Panc1 (cell line): ENCODE results near the gene MAGEA11.

Source experiments
- TF ChIP-seq, protein P1 (sequence below): fragments of 450-650 bp; IDR thresholded peaks from 2 replicates; pipeline ENCODE4 v1.5.1; 2017; ENCODE audit warnings: mild to moderate bottlenecking
- TF ChIP-seq, protein P2 (sequence below), 2 experiments: IDR thresholded peaks; 2 replicates each; pipeline ENCODE4 v1.6.1; 2011 to 2012; ENCODE audit warnings: low read depth in 2 of 2, control low read depth in 1 of 2, low read length in 1 of 2, mild to moderate bottlenecking in 1 of 2, moderate library complexity in 1 of 2; ENCODE audit not compliant: insufficient read depth in 1 of 2

DNA sequence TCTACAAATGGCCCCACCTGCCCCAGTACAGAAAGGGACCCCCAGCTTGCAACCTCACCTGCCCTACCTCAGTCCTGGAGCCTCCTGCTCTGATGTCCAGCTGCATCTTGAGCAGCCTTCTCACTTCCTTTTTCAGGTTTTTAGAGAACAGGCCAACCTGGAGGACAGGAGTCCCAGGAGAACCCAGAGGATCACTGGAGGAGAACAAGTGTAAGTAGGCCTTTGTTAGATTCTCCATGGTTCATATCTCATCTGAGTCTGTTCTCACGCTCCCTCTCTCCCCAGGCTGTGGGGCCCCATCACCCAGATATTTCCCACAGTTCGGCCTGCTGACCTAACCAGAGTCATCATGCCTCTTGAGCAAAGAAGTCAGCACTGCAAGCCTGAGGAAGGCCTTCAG, 3.6 kb downstream of the MAGEA11 start:
- TF ChIP-seq, protein P1, sequence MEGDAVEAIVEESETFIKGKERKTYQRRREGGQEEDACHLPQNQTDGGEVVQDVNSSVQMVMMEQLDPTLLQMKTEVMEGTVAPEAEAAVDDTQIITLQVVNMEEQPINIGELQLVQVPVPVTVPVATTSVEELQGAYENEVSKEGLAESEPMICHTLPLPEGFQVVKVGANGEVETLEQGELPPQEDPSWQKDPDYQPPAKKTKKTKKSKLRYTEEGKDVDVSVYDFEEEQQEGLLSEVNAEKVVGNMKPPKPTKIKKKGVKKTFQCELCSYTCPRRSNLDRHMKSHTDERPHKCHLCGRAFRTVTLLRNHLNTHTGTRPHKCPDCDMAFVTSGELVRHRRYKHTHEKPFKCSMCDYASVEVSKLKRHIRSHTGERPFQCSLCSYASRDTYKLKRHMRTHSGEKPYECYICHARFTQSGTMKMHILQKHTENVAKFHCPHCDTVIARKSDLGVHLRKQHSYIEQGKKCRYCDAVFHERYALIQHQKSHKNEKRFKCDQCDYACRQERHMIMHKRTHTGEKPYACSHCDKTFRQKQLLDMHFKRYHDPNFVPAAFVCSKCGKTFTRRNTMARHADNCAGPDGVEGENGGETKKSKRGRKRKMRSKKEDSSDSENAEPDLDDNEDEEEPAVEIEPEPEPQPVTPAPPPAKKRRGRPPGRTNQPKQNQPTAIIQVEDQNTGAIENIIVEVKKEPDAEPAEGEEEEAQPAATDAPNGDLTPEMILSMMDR, result no peak
- TF ChIP-seq, protein P2, sequence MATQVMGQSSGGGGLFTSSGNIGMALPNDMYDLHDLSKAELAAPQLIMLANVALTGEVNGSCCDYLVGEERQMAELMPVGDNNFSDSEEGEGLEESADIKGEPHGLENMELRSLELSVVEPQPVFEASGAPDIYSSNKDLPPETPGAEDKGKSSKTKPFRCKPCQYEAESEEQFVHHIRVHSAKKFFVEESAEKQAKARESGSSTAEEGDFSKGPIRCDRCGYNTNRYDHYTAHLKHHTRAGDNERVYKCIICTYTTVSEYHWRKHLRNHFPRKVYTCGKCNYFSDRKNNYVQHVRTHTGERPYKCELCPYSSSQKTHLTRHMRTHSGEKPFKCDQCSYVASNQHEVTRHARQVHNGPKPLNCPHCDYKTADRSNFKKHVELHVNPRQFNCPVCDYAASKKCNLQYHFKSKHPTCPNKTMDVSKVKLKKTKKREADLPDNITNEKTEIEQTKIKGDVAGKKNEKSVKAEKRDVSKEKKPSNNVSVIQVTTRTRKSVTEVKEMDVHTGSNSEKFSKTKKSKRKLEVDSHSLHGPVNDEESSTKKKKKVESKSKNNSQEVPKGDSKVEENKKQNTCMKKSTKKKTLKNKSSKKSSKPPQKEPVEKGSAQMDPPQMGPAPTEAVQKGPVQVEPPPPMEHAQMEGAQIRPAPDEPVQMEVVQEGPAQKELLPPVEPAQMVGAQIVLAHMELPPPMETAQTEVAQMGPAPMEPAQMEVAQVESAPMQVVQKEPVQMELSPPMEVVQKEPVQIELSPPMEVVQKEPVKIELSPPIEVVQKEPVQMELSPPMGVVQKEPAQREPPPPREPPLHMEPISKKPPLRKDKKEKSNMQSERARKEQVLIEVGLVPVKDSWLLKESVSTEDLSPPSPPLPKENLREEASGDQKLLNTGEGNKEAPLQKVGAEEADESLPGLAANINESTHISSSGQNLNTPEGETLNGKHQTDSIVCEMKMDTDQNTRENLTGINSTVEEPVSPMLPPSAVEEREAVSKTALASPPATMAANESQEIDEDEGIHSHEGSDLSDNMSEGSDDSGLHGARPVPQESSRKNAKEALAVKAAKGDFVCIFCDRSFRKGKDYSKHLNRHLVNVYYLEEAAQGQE (IDR thresholded peaks at IDR 0.05; ENCODE audit: insufficient read depth in 1 of 2, low read depth in 2 of 2, low read length in 1 of 2), result no peak
